NCI-H460 (cell line): ENCODE data around the gene ISG15. TPM values are rescaled to one million over a fixed set of nuclear protein-coding genes. Genes with fewer than 3 reads are reported as not detected.

ENCODE experiments used
- DNase-seq: peaks from one replicate; pipeline ENCODE4 v3.0.0-alpha.2; 2016; ENCODE audit warnings: low read depth; ENCODE audit errors: extremely low read depth
- polyA plus RNA-seq: library from polyadenylated mRNA; depleted of rRNA; stranded (reverse); fragments of >200 nt; gene quantifications from 2 replicates; pipeline ENCODE4 v1.2.3, GENCODE V29; 2014; cell fraction: nucleus; rRNA removed
- total RNA-seq: library from RNA; depleted of rRNA; stranded (reverse); fragments of >200 nt; shearing (Covaris generic); gene quantifications from 2 replicates; pipeline ENCODE4 v1.2.3, GENCODE V29; 2014; rRNA removed

Gene ISG15
- total RNA-seq, result 5.3 TPM in 2 replicates
- 9.7 and 13.3 TPM in 2 replicates for polyA plus RNA-seq

DNA sequence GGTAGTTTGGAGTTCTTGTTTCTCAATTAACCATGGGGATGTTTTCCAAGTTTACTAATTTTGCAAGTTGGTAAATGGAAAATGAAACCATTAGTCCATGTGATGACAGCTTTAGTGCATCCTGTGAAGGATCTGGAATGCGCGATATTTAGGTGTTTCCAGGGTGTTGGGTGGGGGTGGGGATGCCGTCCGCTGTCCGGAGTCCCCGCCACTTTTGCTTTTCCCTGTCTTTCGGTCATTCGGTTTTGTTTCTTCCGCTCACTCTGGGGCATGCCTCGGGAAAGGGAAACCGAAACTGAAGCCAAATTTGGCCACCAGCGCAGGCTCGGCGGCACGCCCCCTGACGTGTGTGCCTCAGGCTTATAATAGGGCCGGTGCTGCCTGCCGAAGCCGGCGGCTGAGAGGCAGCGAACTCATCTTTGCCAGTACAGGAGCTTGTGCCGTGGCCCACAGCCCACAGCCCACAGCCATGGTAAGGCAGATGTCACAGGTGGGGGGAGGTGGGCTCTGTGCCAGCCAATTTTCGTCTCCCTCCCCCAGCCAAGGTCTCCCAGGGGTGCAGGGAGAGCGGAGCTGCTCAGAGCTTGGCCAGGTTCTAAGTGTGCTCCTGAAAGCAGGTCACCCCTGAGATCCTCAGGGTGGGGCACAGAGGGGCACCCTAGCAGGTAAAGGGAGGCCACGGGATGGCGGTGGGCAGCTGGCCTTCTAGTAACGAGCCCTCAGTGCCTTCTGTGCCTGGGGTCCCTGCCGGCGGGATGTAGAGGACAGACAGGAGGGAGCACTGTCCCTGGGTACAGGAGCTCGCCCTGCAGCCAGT is at the start of gene ISG15:
TSS of gene ISG15 (plus strand) at position 393 of the 817 bp plus-strand sequence. CDS start at position 470, 77 bp downstream.
- DNase-seq, result peak; percentile 50

DNA sequence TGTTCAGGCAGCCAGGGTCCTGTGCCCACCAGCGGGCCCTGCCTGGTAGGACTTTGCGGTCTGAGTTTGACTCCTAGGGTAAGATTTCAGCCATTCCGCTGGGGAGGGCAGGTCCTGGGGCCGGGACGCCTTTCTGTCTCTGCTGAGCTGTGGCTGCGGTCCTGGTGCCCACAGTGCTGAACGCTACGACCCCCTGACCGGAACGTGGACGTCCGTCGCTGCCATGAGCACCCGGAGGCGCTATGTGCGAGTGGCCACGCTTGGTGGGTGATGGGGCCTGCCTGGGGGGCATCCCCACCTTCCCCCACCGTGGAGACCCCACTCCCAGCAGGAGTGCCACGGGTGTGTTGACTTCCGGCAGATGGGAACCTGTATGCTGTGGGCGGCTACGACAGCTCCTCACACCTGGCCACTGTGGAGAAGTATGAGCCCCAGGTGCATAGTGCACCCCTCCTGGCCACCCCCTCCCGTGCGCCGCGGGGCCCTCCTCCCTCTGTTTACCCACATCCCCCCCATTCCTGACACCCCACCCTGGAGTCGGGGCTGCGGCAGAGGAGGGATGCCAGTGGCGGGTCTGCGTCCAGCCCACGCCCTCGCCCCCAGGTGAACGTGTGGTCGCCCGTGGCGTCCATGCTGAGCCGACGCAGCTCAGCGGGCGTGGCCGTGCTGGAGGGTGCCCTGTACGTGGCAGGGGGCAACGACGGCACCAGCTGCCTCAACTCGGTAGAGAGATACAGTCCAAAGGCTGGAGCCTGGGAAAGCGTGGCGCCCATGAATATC is 49.4 kb upstream of the ISG15 start:
- DNase-seq, result no peak

GRCh38 chr1:964691-965525 is 48.4 kb upstream of the ISG15 start:
- no peak for DNase-seq

- DNase-seq, result no peak
Measured at GRCh38 chr1:965526-966134, 47.7 kb upstream of the ISG15 start.

- no peak for DNase-seq
Measured at GRCh38 chr1:966135-966703, 47.1 kb upstream of the ISG15 start, which contains the start of gene PLEKHN1. PLEKHN1 (plus strand) TSS chr1:966482; CDS start chr1:966532, 50 bp downstream.

- DNase-seq, result peak; percentile 47
Measured at GRCh38 chr1:966704-967300, 46.5 kb upstream of the ISG15 start.

- DNase-seq, result no peak
Measured at GRCh38 chr1:967466-968343, 45.6 kb upstream of the ISG15 start.

DNA sequence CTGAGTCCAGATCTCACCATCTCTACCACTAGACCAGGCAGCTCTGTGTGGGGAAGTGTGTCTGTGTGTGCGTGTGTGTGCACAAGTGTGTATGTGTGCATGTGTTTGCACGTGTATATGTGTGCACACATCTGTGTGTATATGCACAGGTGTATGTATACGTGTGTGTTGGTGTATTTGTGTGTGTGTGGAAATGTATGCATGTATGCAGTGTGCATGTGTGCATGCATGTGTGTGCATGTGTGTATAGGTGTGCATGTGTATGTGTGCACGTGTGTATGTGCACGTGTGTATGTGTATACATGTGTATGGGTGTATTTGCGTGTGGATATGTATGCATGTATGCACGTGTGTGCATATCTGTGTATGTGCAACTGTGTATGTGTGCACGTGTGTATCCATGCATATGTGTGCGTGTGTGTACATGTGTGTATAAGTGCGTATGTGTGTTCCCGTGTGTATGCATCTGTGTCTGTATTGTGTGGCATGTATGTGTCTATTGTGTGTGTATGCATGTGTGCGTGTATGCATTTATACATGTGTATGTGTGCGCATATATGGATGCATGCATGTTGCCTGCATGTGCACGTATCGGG is 43.9 kb upstream of the ISG15 start:
- no peak for DNase-seq

DNA sequence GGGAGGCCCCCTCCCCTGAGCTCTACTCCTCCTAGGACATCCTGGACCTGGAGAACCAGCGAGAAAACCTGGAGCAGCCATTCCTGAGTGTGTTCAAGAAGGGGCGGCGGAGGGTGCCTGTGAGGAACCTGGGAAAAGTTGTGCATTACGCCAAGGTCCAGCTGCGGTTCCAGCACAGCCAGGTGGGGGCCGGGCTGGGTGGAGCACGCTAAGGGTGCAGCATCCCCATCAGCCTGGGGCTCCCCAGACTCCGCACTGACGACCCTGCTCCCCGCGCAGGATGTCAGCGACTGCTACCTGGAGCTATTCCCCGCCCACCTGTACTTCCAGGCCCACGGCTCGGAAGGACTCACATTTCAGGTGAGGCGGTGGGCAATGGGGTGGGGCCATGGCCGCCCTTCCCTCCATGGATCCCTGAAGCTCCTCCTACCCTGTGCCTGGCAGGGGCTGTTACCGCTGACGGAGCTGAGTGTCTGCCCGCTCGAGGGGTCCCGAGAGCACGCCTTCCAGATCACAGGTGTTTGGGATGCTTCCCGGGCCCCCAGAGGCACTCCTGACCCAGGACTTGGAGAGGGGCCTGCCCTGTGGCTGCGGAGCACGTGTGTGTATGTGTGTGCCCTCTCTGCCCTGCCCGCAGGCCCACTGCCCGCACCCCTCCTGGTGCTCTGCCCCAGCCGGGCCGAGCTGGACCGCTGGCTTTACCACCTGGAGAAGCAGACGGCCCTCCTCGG is 42.9 kb upstream of the ISG15 start:
- DNase-seq, result no peak

- no peak for DNase-seq
Measured at GRCh38 chr1:970973-971730, 42.1 kb upstream of the ISG15 start.

DNA sequence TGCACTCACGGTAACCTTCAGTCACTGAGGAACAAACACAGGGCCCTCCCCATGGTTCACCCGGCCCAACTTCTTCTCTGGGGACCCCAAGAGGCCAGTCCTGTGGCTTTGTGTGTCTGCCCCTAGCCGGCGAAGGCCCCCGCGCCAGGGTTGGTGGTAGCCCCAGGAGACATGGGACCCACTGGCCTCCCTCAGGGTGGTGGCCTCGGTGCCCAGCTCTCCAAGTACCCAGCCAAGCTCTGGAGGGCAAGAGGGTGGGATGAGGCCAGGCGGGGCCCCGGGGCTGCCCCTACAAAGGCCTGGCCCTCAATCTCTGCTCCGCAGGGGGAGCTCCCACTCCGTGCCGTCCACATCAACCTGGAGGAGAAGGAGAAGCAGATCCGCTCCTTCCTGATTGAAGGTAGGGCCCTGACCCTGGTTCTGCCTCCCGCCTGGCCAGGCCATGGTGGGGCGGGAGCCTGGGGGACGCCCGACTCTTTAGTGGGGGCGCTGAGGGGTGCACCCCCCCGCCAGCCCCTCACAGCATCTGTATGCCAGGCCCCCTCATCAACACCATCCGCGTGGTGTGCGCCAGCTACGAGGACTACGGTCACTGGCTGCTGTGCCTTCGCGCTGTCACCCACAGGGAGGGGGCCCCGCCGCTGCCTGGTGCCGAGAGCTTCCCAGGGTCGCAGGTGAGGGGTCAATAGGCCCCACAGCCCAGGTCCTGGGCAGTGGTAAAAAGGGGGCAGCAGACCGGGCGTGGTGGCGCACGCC is 41.4 kb upstream of the ISG15 start:
- DNase-seq, result no peak

DNA sequence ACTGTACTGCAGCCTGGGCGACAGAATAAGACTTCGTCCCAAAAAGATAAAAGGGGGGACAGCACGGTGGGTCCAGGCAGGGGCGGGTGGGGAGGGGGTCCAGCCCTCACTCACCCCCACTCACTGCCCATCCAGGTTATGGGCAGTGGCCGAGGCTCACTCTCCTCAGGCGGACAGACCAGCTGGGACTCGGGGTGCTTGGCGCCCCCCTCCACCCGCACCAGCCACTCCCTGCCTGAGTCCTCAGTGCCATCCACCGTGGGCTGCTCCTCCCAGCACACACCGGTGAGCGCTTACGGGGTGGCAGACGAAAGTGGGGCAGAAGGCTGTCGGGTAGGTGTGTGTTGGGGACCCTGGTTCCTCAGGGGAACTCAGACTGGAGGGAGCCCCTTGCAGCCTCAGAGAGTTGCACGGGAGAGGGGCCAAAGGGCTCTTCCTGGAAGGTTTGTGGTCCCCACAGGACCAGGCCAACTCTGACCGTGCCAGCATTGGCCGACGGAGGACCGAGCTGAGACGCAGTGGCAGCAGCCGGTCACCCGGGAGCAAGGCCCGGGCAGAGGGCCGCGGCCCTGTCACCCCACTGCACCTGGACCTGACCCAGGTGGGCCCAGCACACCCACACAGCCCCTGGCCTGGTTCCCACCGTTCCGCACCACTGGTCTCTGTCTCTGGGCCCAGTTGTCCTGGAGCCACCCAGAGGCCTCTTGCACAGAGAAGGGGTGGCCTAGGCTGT is 40.4 kb upstream of the ISG15 start:
- DNase-seq, result no peak

- DNase-seq, result no peak
Measured at GRCh38 chr1:973459-974292, 39.6 kb upstream of the ISG15 start.

DNA sequence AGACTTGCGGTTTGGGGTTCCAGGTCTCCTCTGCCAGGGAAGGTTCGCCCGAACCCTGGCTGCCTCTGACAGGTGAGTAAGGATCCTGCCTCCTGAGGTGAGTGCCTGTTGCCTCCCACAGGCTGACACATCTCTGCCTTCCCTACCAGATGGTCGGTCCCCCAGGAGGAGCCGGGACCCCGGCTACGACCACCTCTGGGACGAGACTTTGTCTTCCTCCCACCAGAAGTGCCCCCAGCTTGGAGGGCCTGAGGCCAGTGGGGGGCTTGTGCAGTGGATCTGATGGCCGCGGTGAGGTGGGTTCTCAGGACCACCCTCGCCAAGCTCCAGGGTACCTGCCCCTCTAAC is 39.0 kb upstream of the ISG15 start:
- DNase-seq, result no peak
